HepG2 (cell line): Measurements from ENCODE around the gene NFKB1. TPM values are rescaled to one million over a fixed set of nuclear protein-coding genes. Genes with fewer than 3 reads are reported as not detected.

Experiments
- ATAC-seq: fragments of 200-7000 bp; cut with Tn5 transposase; 3 replicates; pipeline ENCODE4 v1.9.1; 2020; ENCODE audit warnings: mild to moderate bottlenecking, moderate library complexity
- BruUV-seq: library from RNA; stranded (reverse); fragments of 400-500 nt; replicated peaks from 2 replicates; lab custom pipeline; 2021; lab: Mats Ljungman, UMichigan
- CTCF ChIA-PET: fragments of 300-600 bp; formaldehyde crosslinking; extraction: SDS; loops from one replicate; lab custom pipeline; 2021; ENCODE audit warnings: low total read pairs, inconsistent platforms, low intra/inter-chr PET ratio; lab: Yijun Ruan, JAX
- POLR2A ChIA-PET: fragments of 350-600 bp; sonication (Branson Sonifier 250); formaldehyde crosslinking; loops from one replicate; lab custom pipeline; 2020; ENCODE audit warnings: antibody characterized with exemption, inconsistent platforms; lab: Yijun Ruan, JAX
- DNase-seq: peaks from one replicate; pipeline ENCODE4 v3.0.0-alpha.2; 2015; ENCODE audit warnings: low spot score
- FAIRE-seq: peaks from 3 replicates; lab custom pipeline; 2011; peaks lifted over from hg19 to GRCh38; lab: Jason Lieb, UNC
- H2AFZ ChIP-seq: one replicate; pipeline ENCODE4 v1.6.1; 2011; ENCODE audit warnings: low read length, inconsistent platforms
- H3K27ac ChIP-seq: fragments of 300-600 bp; 3 replicates; pipeline ENCODE4 v1.8.0; 2011; ENCODE audit warnings: mixed run types, mild to moderate bottlenecking, mixed read lengths, low read length, inconsistent platforms; ENCODE audit not compliant: insufficient read depth; ENCODE audit errors: extremely low read length
- H3K27me3 ChIP-seq, 2 experiments: fragments of 200-600 bp in 1 of 2; 2 replicates in 1 of 2; 3 replicates in 1 of 2; pipeline versions ENCODE4 v1.6.0 to v1.8.0; 2011; ENCODE audit warnings: low read length in 2 of 2, mild to moderate bottlenecking in 2 of 2, moderate library complexity in 2 of 2, inconsistent platforms in 1 of 2; ENCODE audit not compliant: insufficient read depth in 2 of 2, control insufficient read depth in 1 of 2
- H3K36me3 ChIP-seq, 2 experiments: fragments of 200-600 bp in 1 of 2; replicated peaks in 1 of 2; 2 replicates in 1 of 2; 3 replicates in 1 of 2; pipeline versions ENCODE4 v1.5.1 to v1.8.0; 2011; ENCODE audit warnings: low read length in 2 of 2, inconsistent platforms in 1 of 2; ENCODE audit not compliant: insufficient read depth in 2 of 2, control insufficient read depth in 1 of 2
- H3K4me1 ChIP-seq: 2 replicates; pipeline ENCODE4 v1.5.1; 2012; ENCODE audit warnings: low read length, inconsistent platforms; ENCODE audit not compliant: insufficient read depth
- H3K4me2 ChIP-seq: 2 replicates; pipeline ENCODE4 v1.6.0; 2011; ENCODE audit warnings: low read depth, low read length, inconsistent platforms
- H3K4me3 ChIP-seq, 3 experiments: fragments of 200-600 bp in 1 of 3; sonication (generic), shearing (Covaris generic) in 1 of 3; replicated peaks in 1 of 3; 2 replicates each; pipeline ENCODE4 v1.5.1; 2011 to 2016; ENCODE audit warnings: low read length in 3 of 3, inconsistent platforms in 2 of 3, low read depth in 2 of 3, mild to moderate bottlenecking in 2 of 3, control low read depth in 1 of 3, mixed read lengths in 1 of 3; ENCODE audit not compliant: insufficient read depth in 1 of 3
- H3K79me2 ChIP-seq: one replicate; pipeline ENCODE4 v1.6.1; 2011; ENCODE audit warnings: low read length, inconsistent platforms; ENCODE audit not compliant: insufficient read depth
- H3K9ac ChIP-seq: 2 replicates; pipeline ENCODE4 v1.6.0; 2011; ENCODE audit warnings: mild to moderate bottlenecking, low read depth, low read length, inconsistent platforms; ENCODE audit not compliant: insufficient read depth
- H3K9me3 ChIP-seq: 2 replicates; pipeline ENCODE4 v1.5.1; 2012; ENCODE audit warnings: mild to moderate bottlenecking, low read length
- H4K20me1 ChIP-seq: 2 replicates; pipeline ENCODE4 v1.6.0; 2011; ENCODE audit warnings: inconsistent platforms, mild to moderate bottlenecking, low read length, moderate library complexity; ENCODE audit not compliant: insufficient read depth
- GFI1 ChIP-seq: sonication (generic); formaldehyde crosslinking; IDR thresholded peaks from 2 replicates; pipeline ENCODE4 v1.5.0; 2020; ENCODE audit warnings: missing genetic modification reagents, mild to moderate bottlenecking, borderline replicate concordance
- JDP2 ChIP-seq: sonication (generic); formaldehyde crosslinking; IDR thresholded peaks from 2 replicates; pipeline ENCODE4 v1.8.1; 2022; ENCODE audit warnings: missing genetic modification reagents, borderline replicate concordance
- LRRFIP1 ChIP-seq: sonication (generic); formaldehyde crosslinking; conservative IDR thresholded peaks from 2 replicates; pipeline ENCODE4 v1.4.0; 2020; ENCODE audit warnings: missing genetic modification reagents
- PHF8 ChIP-seq: sonication (generic); formaldehyde crosslinking; IDR thresholded peaks from 2 replicates; pipeline ENCODE4 v1.5.0; 2020; ENCODE audit warnings: missing genetic modification reagents
- RARA ChIP-seq: IDR thresholded peaks from 2 replicates; pipeline ENCODE4 v1.6.1; 2016; ENCODE audit warnings: missing genetic modification reagents, missing compliant biosample characterization
- ZNF382 ChIP-seq: sonication (generic); formaldehyde crosslinking; IDR thresholded peaks from 2 replicates; pipeline ENCODE4 v1.5.0; 2020; ENCODE audit warnings: missing genetic modification reagents, mild to moderate bottlenecking, borderline replicate concordance
- ZNF570 ChIP-seq: sonication (generic); formaldehyde crosslinking; IDR thresholded peaks from 2 replicates; pipeline ENCODE4 v1.4.0; 2020; ENCODE audit warnings: mild to moderate bottlenecking, missing genetic modification reagents, borderline replicate concordance
- ZNF775 ChIP-seq: sonication (generic); formaldehyde crosslinking; IDR thresholded peaks from 2 replicates; pipeline ENCODE4 v1.4.0; 2020; ENCODE audit warnings: missing genetic modification reagents, mild to moderate bottlenecking, moderate library complexity, borderline replicate concordance
- WGBS: methylation state at CpG from one replicate; pipeline ENCODE4 v1.1.6; 2017; ENCODE audit warnings: low lambda C conversion rate; 5-methylcytosine and 5-hydroxymethylcytosine counted together
- in situ Hi-C: cut with HindIII; loops from 2 replicates; pipeline ENCODE4 v1.10.0; 2017; ENCODE audit warnings: low pct_unique_long_range_greater_than_20kb; ENCODE audit not compliant: extremely low pct_ligation_motif_present
- intact Hi-C: fragments of 100-400 bp; cut with micrococcal nuclease; formaldehyde crosslinking; loops from one replicate; pipeline ENCODE4 v1.10.0; 2022; ENCODE audit not compliant: unreplicated experiment
- polyA plus RNA-seq, 8 experiments: library from polyadenylated mRNA; depleted of rRNA in 3 of 8; stranded (reverse) in 7 of 8; unstranded in 1 of 8; fragments of >200 nt; fragmentation: Illumina TruSeq in 4 of 8; extraction: Trizol in 4 of 8; gene quantifications; 2 replicates each; pipeline versions ENCODE4 v1.2.1 to v1.2.3, GENCODE V29; 2011 to 2016; ENCODE audit warnings: low read depth in 4 of 8, missing spikeins in 1 of 8, mixed read lengths in 1 of 8; ENCODE audit not compliant: insufficient read depth in 1 of 8
- total RNA-seq, 5 experiments: library from RNA; depleted of rRNA; stranded (reverse); fragments of >200 nt; fragmentation: Illumina TruSeq; extraction: Trizol; gene quantifications; 2 replicates each; pipeline ENCODE4 v1.2.3, GENCODE V29; 2016; ENCODE audit warnings: low read depth in 1 of 5

The NFKB1 gene
- total and polyA plus RNA-seq, 2 of the 13 experiments (the other 11 are each of a cell fraction or from before 2014, with no cell fraction given), result 15.4 to 31.6 TPM

- TF ChIP-seq ZNF570 (CRISPR knock-in tag) (no peak), LRRFIP1 (no peak)
- TF ChIP-seq, all 625 proteins: peak for 0
These were observed 141.6 kb downstream of the NFKB1 start (continued) for GRCh38 chr4:102642631-102643298.

GRCh38 chr4:102647117-102647516 is 146.0 kb downstream of the NFKB1 start:
- H2AFZ ChIP-seq, result no peak overlapping the region
- in situ Hi-C loops, result no loop called here
- TF ChIP-seq ZNF382 (CRISPR knock-in tag) (no peak), RARA (CRISPR knock-in tag) (no peak), GFI1 (no peak), PHF8 (CRISPR knock-in tag) (no peak), JDP2 (CRISPR knock-in tag) (no peak), ZNF775 (CRISPR knock-in tag) (no peak)
- ChIA-PET POLR2A (no interaction called here), CTCF (no interaction called here)
- H3K79me2 ChIP-seq, result no peaks in the 10 kb centered on the region
- H3K9me3 ChIP-seq, result no peaks in the 10 kb centered on the region
- no peaks in the 10 kb centered on the region for H4K20me1 ChIP-seq
- H3K36me3 ChIP-seq, result peaks cover 0 to 11% of the 10 kb centered on the region in 2 experiments; a peak in 2 of 5 replicates
- no peaks in the 10 kb centered on the region for H3K4me1 ChIP-seq
- intact Hi-C loops, result no loop called here
- ATAC-seq (no peak), DNase-seq (no peak), FAIRE-seq (no peak)
- H3K9ac ChIP-seq, result no peak overlapping the region
- H3K27ac ChIP-seq, result no peak overlapping the region
- 88% methylated on average over 1 of the region's 1 CpG for WGBS
- BruUV-seq, result no TSS peak
- no peak overlapping the region for H3K4me3 ChIP-seq
- H3K27me3 ChIP-seq, result no peaks in the 10 kb centered on the region
- H3K4me2 ChIP-seq, result no peak overlapping the region
